Loucy (cell line): ENCODE measurements around the gene NALCN.

ENCODE experiments used
- CTCF ChIP-seq: fragments of 200-600 bp; sonication (generic); conservative IDR thresholded peaks from 2 replicates; pipeline ENCODE4 v1.5.1; 2014; ENCODE audit warnings: mild to moderate bottlenecking, antibody characterized with exemption, low read length
- EZH2phosphoT487 ChIP-seq: fragments of 200-600 bp; IDR thresholded peaks from 2 replicates; pipeline ENCODE4 v1.6.1; 2018; ENCODE audit warnings: antibody characterized with exemption, mild to moderate bottlenecking, moderate library complexity, borderline replicate concordance

GRCh38 chr13:101146101-101146898 lies 270.0 kb downstream of the NALCN start:
- no peak for TF ChIP-seq CTCF
- TF ChIP-seq EZH2phosphoT487, result no peak
